K562 (cell line): ENCODE results near the gene HUS1. TPM values are rescaled to one million over a fixed set of nuclear protein-coding genes. Genes with fewer than 3 reads are reported as not detected.

Experiments
- ATAC-seq: fragments of 200-7000 bp; cut with Tn5 transposase; 3 replicates; pipeline ENCODE4 v1.9.1; 2020; ENCODE audit warnings: moderate library complexity
- BruUV-seq: library from RNA; stranded (reverse); fragments of 400-500 nt; replicated peaks from 2 replicates; lab custom pipeline; 2021; lab: Mats Ljungman, UMichigan
- CTCF ChIA-PET: fragments of 300-600 bp; formaldehyde crosslinking; extraction: SDS; loops from one replicate; lab custom pipeline; 2021; ENCODE audit warnings: low intra/inter-chr PET ratio; lab: Yijun Ruan, JAX
- POLR2A ChIA-PET: fragments of 300-600, 350-650 bp; sonication (Branson Sonifier 250); formaldehyde crosslinking; extraction: SDS; loops from one replicate; lab custom pipeline; 2021; ENCODE audit warnings: antibody characterized with exemption, inconsistent platforms; lab: Yijun Ruan, JAX
- DNase-seq, 4 experiments: peaks; one replicate each; pipeline versions ENCODE4 v3.0.0 to v3.0.0-alpha.2; 2011 to 2018; ENCODE audit warnings: low spot score in 3 of 4, mixed read lengths in 3 of 4; ENCODE audit errors: extremely low read depth in 1 of 4
- FAIRE-seq: peaks from 2 replicates; lab custom pipeline; 2011; peaks lifted over from hg19 to GRCh38; lab: Jason Lieb, UNC
- H2AFZ ChIP-seq: 2 replicates; pipeline ENCODE4 v1.6.0; 2011; ENCODE audit warnings: low read depth, low read length, control low read depth, inconsistent platforms
- H3K27ac ChIP-seq: fragments of 200-600 bp; 3 replicates; pipeline ENCODE4 v1.8.0; 2011; ENCODE audit warnings: low read depth, mild to moderate bottlenecking, control low read depth, inconsistent platforms, low read length, moderate library complexity, mixed read lengths; ENCODE audit errors: extremely low read depth
- H3K27me3 ChIP-seq, 2 experiments: fragments of 300-600 bp in 1 of 2; 2 replicates in 1 of 2; 3 replicates in 1 of 2; pipeline versions ENCODE4 v1.6.0 to v1.8.0; 2011; ENCODE audit warnings: inconsistent platforms in 2 of 2, low read length in 2 of 2, mild to moderate bottlenecking in 1 of 2, mixed read lengths in 1 of 2, moderate library complexity in 1 of 2; ENCODE audit not compliant: control insufficient read depth in 2 of 2, insufficient read depth in 2 of 2
- H3K36me3 ChIP-seq: fragments of 300-600 bp; 3 replicates; pipeline ENCODE4 v1.8.0; 2011; ENCODE audit warnings: mild to moderate bottlenecking, low read length, inconsistent platforms; ENCODE audit not compliant: control insufficient read depth, insufficient read depth
- H3K4me1 ChIP-seq, 2 experiments: fragments of 200-600 bp in 1 of 2; replicated peaks in 1 of 2; 2 replicates in 1 of 2; 3 replicates in 1 of 2; pipeline versions ENCODE4 v1.5.1 to v1.8.0; 2011; ENCODE audit warnings: inconsistent platforms in 2 of 2, low read length in 2 of 2, mild to moderate bottlenecking in 1 of 2, mixed read lengths in 1 of 2, moderate library complexity in 1 of 2; ENCODE audit not compliant: control insufficient read depth in 2 of 2, insufficient read depth in 2 of 2
- H3K4me2 ChIP-seq: 2 replicates; pipeline ENCODE4 v1.6.1; 2011; ENCODE audit warnings: low read length, control low read depth, inconsistent platforms, mixed read lengths; ENCODE audit not compliant: insufficient read depth
- H3K4me3 ChIP-seq: fragments of 200-600 bp; sonication (generic), shearing (Covaris generic); 2 replicates; pipeline ENCODE4 v1.5.1; 2016; ENCODE audit warnings: control low read depth, inconsistent platforms
- H3K79me2 ChIP-seq: fragments of 200-600 bp; 3 replicates; pipeline ENCODE4 v1.8.0; 2011; ENCODE audit warnings: low read length, inconsistent platforms; ENCODE audit not compliant: control insufficient read depth, insufficient read depth
- H3K9ac ChIP-seq, 2 experiments: 2 replicates each; pipeline versions ENCODE4 v1.6.0 to v1.6.1; 2011; ENCODE audit warnings: low read depth in 2 of 2, low read length in 2 of 2, control low read depth in 1 of 2, inconsistent platforms in 1 of 2, mild to moderate bottlenecking in 1 of 2, mixed read lengths in 1 of 2; ENCODE audit not compliant: insufficient read depth in 1 of 2
- H3K9me1 ChIP-seq: one replicate; pipeline ENCODE4 v1.6.0; 2011; ENCODE audit warnings: inconsistent platforms, mild to moderate bottlenecking, low read length, moderate library complexity; ENCODE audit not compliant: control insufficient read depth, insufficient read depth
- H3K9me3 ChIP-seq: replicated peaks from 2 replicates; pipeline ENCODE4 v1.5.1; 2011; ENCODE audit warnings: low read depth, low read length, inconsistent platforms; ENCODE audit not compliant: control insufficient read depth, insufficient read depth
- H4K20me1 ChIP-seq: replicated peaks from 2 replicates; pipeline ENCODE4 v1.6.1; 2011; ENCODE audit warnings: low read length, inconsistent platforms, mixed read lengths; ENCODE audit not compliant: control insufficient read depth, insufficient read depth
- PURB ChIP-seq: sonication (generic); formaldehyde crosslinking; IDR thresholded peaks from 2 replicates; pipeline ENCODE4 v1.9.0; 2021; ENCODE audit warnings: low read depth, mild to moderate bottlenecking, missing genetic modification reagents
- SFPQ ChIP-seq: fragments of 200-400 bp; formaldehyde crosslinking; IDR thresholded peaks from 2 replicates; pipeline ENCODE4 v1.6.1; 2017; ENCODE audit warnings: mild to moderate bottlenecking, low read depth, low read length, moderate library complexity
- SNRNP70 ChIP-seq: fragments of 200-400 bp; formaldehyde crosslinking; optimal IDR thresholded peaks from 2 replicates; pipeline ENCODE3; 2017; ENCODE audit warnings: low read depth, low read length
- TBP ChIP-seq: optimal IDR thresholded peaks from 2 replicates; pipeline ENCODE3; 2011; ENCODE audit warnings: low read depth, low read length, improper control_type of control experiment
- WGBS: fragments of 100-300 bp; shearing (Covaris generic); methylation state at CpG from one replicate; pipeline ENCODE4 v1.1.6; 2016; ENCODE audit warnings: low coverage, mixed read lengths; ENCODE audit not compliant: insufficient coverage; ENCODE audit errors: missing lambda C conversion rate; 5-methylcytosine and 5-hydroxymethylcytosine counted together
- in situ Hi-C: fragments of 300-500 bp; cut with MboI; formaldehyde crosslinking; loops from 4 replicates; pipeline ENCODE4 v1.15.0; 2018; ENCODE audit warnings: inconsistent platforms, mixed read lengths
- intact Hi-C: fragments of 100-400 bp; cut with micrococcal nuclease; formaldehyde crosslinking; loops from 2 replicates; pipeline ENCODE4 v1.14.2; 2022
- polyA plus RNA-seq, 8 experiments: library from polyadenylated mRNA; depleted of rRNA in 4 of 8; stranded (reverse) in 5 of 8; unstranded in 3 of 8; fragments of >200 nt; fragmentation: Nextera tagmentation in 2 of 8; fragmentation: Illumina TruSeq in 1 of 8; extraction: Ambion mirVana in 2 of 8; extraction: Trizol in 1 of 8; gene quantifications; 2 replicates each; pipeline versions ENCODE4 v1.2.1 to v1.2.3, GENCODE V29; 2011 to 2014; ENCODE audit warnings: inconsistent platforms in 1 of 8, missing spikeins in 1 of 8
- total RNA-seq, 7 experiments: library from RNA; depleted of rRNA in 6 of 7; stranded (reverse); fragments of >200 nt in 6 of 7; fragmentation: Illumina TruSeq in 2 of 7; extraction: Trizol in 2 of 7; gene quantifications; 2 replicates each; pipeline versions ENCODE4 v1.2.1 to v1.2.3, GENCODE V29; 2011 to 2021; ENCODE audit warnings: low replicate concordance in 1 of 7

The HUS1 gene
- total and polyA plus RNA-seq, 9 of the 15 experiments (the other 6 are each of a cell fraction or from before 2014, with no cell fraction given): 11.5 to 27.0 (median 16.5) TPM

- no peaks in the 10 kb centered on the region; the same call in 1 of the 2 replicates for H3K9me3 ChIP-seq
- H3K27me3 ChIP-seq: no peaks in the 10 kb centered on the region
- H4K20me1 ChIP-seq: no peaks in the 10 kb centered on the region
- H3K4me3 ChIP-seq: no peak overlapping the region
- no TSS peak for BruUV-seq
- H3K79me2 ChIP-seq: no peaks in the 10 kb centered on the region
- intact Hi-C loops: no loop called here
- in situ Hi-C loops: no loop called here
- H3K27ac ChIP-seq: no peak overlapping the region
- DNase-seq (no peak), ATAC-seq (no peak), FAIRE-seq (no peak)
- no peak overlapping the region for H3K4me2 ChIP-seq
- no peaks in the 10 kb centered on the region for H3K9me1 ChIP-seq
- 90% methylated on average over 5 of the region's 6 CpGs for WGBS
- POLR2A ChIA-PET: no interaction called here
- peaks cover 21% of the 10 kb centered on the region; the same call in 2 of the 3 replicates for H3K36me3 ChIP-seq
- TF ChIP-seq PURB (CRISPR knock-in tag) (no peak), SNRNP70 (no peak), SFPQ (no peak), TBP (no peak)
- no peak overlapping the region for H3K9ac ChIP-seq
- H2AFZ ChIP-seq: no peak overlapping the region
- H3K4me1 ChIP-seq: no peaks in the 10 kb centered on the region
- CTCF ChIA-PET: no interaction called here
Observed at GRCh38 chr7:47956220-47956619, 23.2 kb downstream of the HUS1 start.
